K562 (cell line): Measurements from ENCODE around the gene GAPDH. TPM values are rescaled to one million over a fixed set of nuclear protein-coding genes. Genes with fewer than 3 reads are reported as not detected.

Experiments
- ATAC-seq: fragments of 200-7000 bp; cut with Tn5 transposase; 3 replicates; pipeline ENCODE4 v1.9.1; 2020; ENCODE audit warnings: moderate library complexity
- BruUV-seq: library from RNA; stranded (reverse); fragments of 400-500 nt; replicated peaks from 2 replicates; lab custom pipeline; 2021; lab: Mats Ljungman, UMichigan
- CTCF ChIA-PET: fragments of 300-600 bp; formaldehyde crosslinking; extraction: SDS; loops from one replicate; lab custom pipeline; 2021; ENCODE audit warnings: low intra/inter-chr PET ratio; lab: Yijun Ruan, JAX
- POLR2A ChIA-PET: fragments of 300-600, 350-650 bp; sonication (Branson Sonifier 250); formaldehyde crosslinking; extraction: SDS; loops from one replicate; lab custom pipeline; 2021; ENCODE audit warnings: antibody characterized with exemption, inconsistent platforms; lab: Yijun Ruan, JAX
- DNase-seq, 4 experiments: peaks; one replicate each; pipeline versions ENCODE4 v3.0.0 to v3.0.0-alpha.2; 2011 to 2018; ENCODE audit warnings: low spot score in 3 of 4, mixed read lengths in 3 of 4; ENCODE audit errors: extremely low read depth in 1 of 4
- FAIRE-seq: peaks from 2 replicates; lab custom pipeline; 2011; peaks lifted over from hg19 to GRCh38; lab: Jason Lieb, UNC
- H2AFZ ChIP-seq: 2 replicates; pipeline ENCODE4 v1.6.0; 2011; ENCODE audit warnings: low read depth, low read length, control low read depth, inconsistent platforms
- H3K27ac ChIP-seq: fragments of 200-600 bp; 3 replicates; pipeline ENCODE4 v1.8.0; 2011; ENCODE audit warnings: low read depth, mild to moderate bottlenecking, control low read depth, inconsistent platforms, low read length, moderate library complexity, mixed read lengths; ENCODE audit errors: extremely low read depth
- H3K27me3 ChIP-seq, 2 experiments: fragments of 300-600 bp in 1 of 2; 2 replicates in 1 of 2; 3 replicates in 1 of 2; pipeline versions ENCODE4 v1.6.0 to v1.8.0; 2011; ENCODE audit warnings: inconsistent platforms in 2 of 2, low read length in 2 of 2, mild to moderate bottlenecking in 1 of 2, mixed read lengths in 1 of 2, moderate library complexity in 1 of 2; ENCODE audit not compliant: control insufficient read depth in 2 of 2, insufficient read depth in 2 of 2
- H3K36me3 ChIP-seq: fragments of 300-600 bp; 3 replicates; pipeline ENCODE4 v1.8.0; 2011; ENCODE audit warnings: mild to moderate bottlenecking, low read length, inconsistent platforms; ENCODE audit not compliant: control insufficient read depth, insufficient read depth
- H3K4me1 ChIP-seq, 2 experiments: fragments of 200-600 bp in 1 of 2; replicated peaks in 1 of 2; 2 replicates in 1 of 2; 3 replicates in 1 of 2; pipeline versions ENCODE4 v1.5.1 to v1.8.0; 2011; ENCODE audit warnings: inconsistent platforms in 2 of 2, low read length in 2 of 2, mild to moderate bottlenecking in 1 of 2, mixed read lengths in 1 of 2, moderate library complexity in 1 of 2; ENCODE audit not compliant: control insufficient read depth in 2 of 2, insufficient read depth in 2 of 2
- H3K4me2 ChIP-seq: 2 replicates; pipeline ENCODE4 v1.6.1; 2011; ENCODE audit warnings: low read length, control low read depth, inconsistent platforms, mixed read lengths; ENCODE audit not compliant: insufficient read depth
- H3K4me3 ChIP-seq: fragments of 200-600 bp; sonication (generic), shearing (Covaris generic); 2 replicates; pipeline ENCODE4 v1.5.1; 2016; ENCODE audit warnings: control low read depth, inconsistent platforms
- H3K79me2 ChIP-seq: fragments of 200-600 bp; 3 replicates; pipeline ENCODE4 v1.8.0; 2011; ENCODE audit warnings: low read length, inconsistent platforms; ENCODE audit not compliant: control insufficient read depth, insufficient read depth
- H3K9ac ChIP-seq, 2 experiments: 2 replicates each; pipeline versions ENCODE4 v1.6.0 to v1.6.1; 2011; ENCODE audit warnings: low read depth in 2 of 2, low read length in 2 of 2, control low read depth in 1 of 2, inconsistent platforms in 1 of 2, mild to moderate bottlenecking in 1 of 2, mixed read lengths in 1 of 2; ENCODE audit not compliant: insufficient read depth in 1 of 2
- H3K9me1 ChIP-seq: one replicate; pipeline ENCODE4 v1.6.0; 2011; ENCODE audit warnings: inconsistent platforms, mild to moderate bottlenecking, low read length, moderate library complexity; ENCODE audit not compliant: control insufficient read depth, insufficient read depth
- H3K9me3 ChIP-seq: replicated peaks from 2 replicates; pipeline ENCODE4 v1.5.1; 2011; ENCODE audit warnings: low read depth, low read length, inconsistent platforms; ENCODE audit not compliant: control insufficient read depth, insufficient read depth
- H4K20me1 ChIP-seq: replicated peaks from 2 replicates; pipeline ENCODE4 v1.6.1; 2011; ENCODE audit warnings: low read length, inconsistent platforms, mixed read lengths; ENCODE audit not compliant: control insufficient read depth, insufficient read depth
- ARID1B ChIP-seq: fragments of 450-650 bp; IDR thresholded peaks from 2 replicates; pipeline ENCODE4 v1.6.1; 2016; ENCODE audit warnings: antibody characterized with exemption, mild to moderate bottlenecking, inconsistent platforms
- CBFA2T2 ChIP-seq: fragments of 450-650 bp; conservative IDR thresholded peaks from 2 replicates; pipeline ENCODE4 v1.6.1; 2017; ENCODE audit warnings: mild to moderate bottlenecking
- CHD4 ChIP-seq: fragments of 200-600 bp; sonication (generic); IDR thresholded peaks from 3 replicates; pipeline ENCODE4 v1.6.1; 2012; ENCODE audit warnings: low read depth, mild to moderate bottlenecking, mixed read lengths, low read length, inconsistent platforms; ENCODE audit not compliant: insufficient read depth, insufficient replicate concordance, poor library complexity, severe bottlenecking
- DEAF1 ChIP-seq: fragments of 450-650 bp; formaldehyde crosslinking; IDR thresholded peaks from 2 replicates; pipeline ENCODE4 v1.4.0; 2020; ENCODE audit warnings: mild to moderate bottlenecking, moderate library complexity
- FOXA3 ChIP-seq, 2 experiments: fragments of 450-650 bp in 1 of 2; sonication (generic) in 1 of 2; formaldehyde crosslinking; IDR thresholded peaks in 1 of 2; conservative IDR thresholded peaks in 1 of 2; 2 replicates each; pipeline versions ENCODE4 v1.4.0 to v1.8.0; 2020 to 2022; ENCODE audit warnings: mild to moderate bottlenecking in 2 of 2, missing genetic modification reagents in 1 of 2
- GTF2F1 ChIP-seq: IDR thresholded peaks from 2 replicates; pipeline ENCODE4 v1.6.1; 2011; ENCODE audit warnings: low read depth, low read length, improper control_type of control experiment
- IRF1 ChIP-seq: sonication (generic); formaldehyde crosslinking; IDR thresholded peaks from 2 replicates; pipeline ENCODE4 v1.8.0; 2022; ENCODE audit warnings: missing genetic modification reagents, mild to moderate bottlenecking, borderline replicate concordance
- JUND ChIP-seq, 2 experiments: IDR thresholded peaks; 2 replicates in 1 of 2; 3 replicates in 1 of 2; pipeline ENCODE4 v1.6.1; 2011; ENCODE audit warnings: borderline replicate concordance in 2 of 2, low read depth in 2 of 2, low read length in 2 of 2, improper control_type of control experiment in 1 of 2, missing biosample characterization in 1 of 2, missing genetic modification characterization in 1 of 2, missing genetic modification reagents in 1 of 2
- NFRKB ChIP-seq: fragments of 450-650 bp; IDR thresholded peaks from 2 replicates; pipeline ENCODE4 v1.6.1; 2016; ENCODE audit warnings: low read depth
- PHTF2 ChIP-seq: fragments of 250-450 bp; sonication (Bioruptor Pico); IDR thresholded peaks from 2 replicates; pipeline ENCODE4 v1.5.0; 2021; ENCODE audit warnings: mild to moderate bottlenecking
- PRPF4 ChIP-seq: fragments of 200-400 bp; formaldehyde crosslinking; IDR thresholded peaks from one replicate; pipeline ENCODE4 v1.6.1; 2017; ENCODE audit warnings: low read length, low read depth, mild to moderate bottlenecking; ENCODE audit not compliant: insufficient read depth, poor library complexity, severe bottlenecking
- SAFB ChIP-seq: fragments of 200-400 bp; formaldehyde crosslinking; IDR thresholded peaks from 2 replicates; pipeline ENCODE4 v1.6.1; 2017; ENCODE audit warnings: low read depth, low read length, borderline replicate concordance
- ZFP36 ChIP-seq: fragments of 150-350 bp; IDR thresholded peaks from 2 replicates; pipeline ENCODE4 v1.6.1; 2018; ENCODE audit warnings: low read length, low read depth; ENCODE audit not compliant: partially characterized antibody
- ZHX1 ChIP-seq: fragments of 150-350 bp; conservative IDR thresholded peaks from 2 replicates; pipeline ENCODE4 v1.6.1; 2014; ENCODE audit warnings: low read length
- ZNF695 ChIP-seq: fragments of 450-650 bp; formaldehyde crosslinking; IDR thresholded peaks from 2 replicates; pipeline ENCODE4 v1.4.0; 2020; ENCODE audit warnings: mild to moderate bottlenecking, moderate library complexity
- WGBS: fragments of 100-300 bp; shearing (Covaris generic); methylation state at CpG from one replicate; pipeline ENCODE4 v1.1.6; 2016; ENCODE audit warnings: low coverage, mixed read lengths; ENCODE audit not compliant: insufficient coverage; ENCODE audit errors: missing lambda C conversion rate; 5-methylcytosine and 5-hydroxymethylcytosine counted together
- in situ Hi-C: fragments of 300-500 bp; cut with MboI; formaldehyde crosslinking; loops from 4 replicates; pipeline ENCODE4 v1.15.0; 2018; ENCODE audit warnings: inconsistent platforms, mixed read lengths
- intact Hi-C: fragments of 100-400 bp; cut with micrococcal nuclease; formaldehyde crosslinking; loops from 2 replicates; pipeline ENCODE4 v1.14.2; 2022
- polyA plus RNA-seq, 8 experiments: library from polyadenylated mRNA; depleted of rRNA in 4 of 8; stranded (reverse) in 5 of 8; unstranded in 3 of 8; fragments of >200 nt; fragmentation: Nextera tagmentation in 2 of 8; fragmentation: Illumina TruSeq in 1 of 8; extraction: Ambion mirVana in 2 of 8; extraction: Trizol in 1 of 8; gene quantifications; 2 replicates each; pipeline versions ENCODE4 v1.2.1 to v1.2.3, GENCODE V29; 2011 to 2014; ENCODE audit warnings: inconsistent platforms in 1 of 8, missing spikeins in 1 of 8
- total RNA-seq, 7 experiments: library from RNA; depleted of rRNA in 6 of 7; stranded (reverse); fragments of >200 nt in 6 of 7; fragmentation: Illumina TruSeq in 2 of 7; extraction: Trizol in 2 of 7; gene quantifications; 2 replicates each; pipeline versions ENCODE4 v1.2.1 to v1.2.3, GENCODE V29; 2011 to 2021; ENCODE audit warnings: low replicate concordance in 1 of 7

GAPDH gene
- total and polyA plus RNA-seq, 9 of the 15 experiments (the other 6 are each of a cell fraction or from before 2014, with no cell fraction given), result 2,206 to 6,793 (median 4,217) TPM

GRCh38 chr12:6551496-6552139 is 17.3 kb downstream of the GAPDH start:
- H3K9me3 ChIP-seq, result no peaks in the 10 kb centered on the region
- no peak overlapping the region for H3K27ac ChIP-seq
- POLR2A ChIA-PET, result interaction anchor here (0.7 to 1.9 kb wide), 6 partner anchors 12 to 1085 kb away, joined by 3 to 9 read pairs (median 4); partner anchors contain the start of genes GAPDH and NOP2
- CTCF ChIA-PET, result no interaction called here
- H3K9ac ChIP-seq, result no peak overlapping the region
- no TSS peak for BruUV-seq
- no peak for ATAC-seq
- no peaks in the 10 kb centered on the region for H4K20me1 ChIP-seq
- intact Hi-C loops (loop anchor here (5.0 to 10.0 kb wide), 2 partner anchors 136 to 273 kb away; partner anchors contain the start of genes GPR162, P3H3 and ZNF384), in situ Hi-C loops (no loop called here)
- H3K27me3 ChIP-seq, result no peaks in the 10 kb centered on the region
- H2AFZ ChIP-seq, result no peak overlapping the region
- H3K4me1 ChIP-seq, result peaks cover 17 to 54% of the 10 kb centered on the region in 2 experiments; a peak in 4 of 5 replicates
- no peak overlapping the region for H3K4me2 ChIP-seq
- H3K9me1 ChIP-seq, result no peaks in the 10 kb centered on the region
- FAIRE-seq, result no peak
- no peaks in the 10 kb centered on the region for H3K79me2 ChIP-seq
- H3K36me3 ChIP-seq, result peaks cover 3% of the 10 kb centered on the region; the same call in 1 of the 3 replicates
- WGBS, result 67% methylated on average over 10 of the region's 11 CpGs
- DNase-seq, result no peak
- no peak overlapping the region for H3K4me3 ChIP-seq
- no peak for TF ChIP-seq DEAF1
- TF ChIP-seq CHD4, result no peak
- TF ChIP-seq ZHX1, result no peak
- TF ChIP-seq ZNF695 (CRISPR knock-in tag), result no peak
- TF ChIP-seq NFRKB, result no peak
- no peak for TF ChIP-seq FOXA3 (CRISPR knock-in tag; conservative IDR thresholded peaks at IDR 0.05 in 1 of 2, IDR thresholded peaks at IDR 0.05 in 1 of 2)
- no peak for TF ChIP-seq PHTF2 (CRISPR knock-in tag)
- no peak for TF ChIP-seq CBFA2T2
- no peak for TF ChIP-seq SAFB
- TF ChIP-seq ARID1B, result no peak
- TF ChIP-seq ZFP36, result no peak
- TF ChIP-seq GTF2F1, result no peak
- no peak for TF ChIP-seq JUND (IDR thresholded peaks at IDR 0.05; ENCODE audit: borderline replicate concordance, low read depth, low read length)
- TF ChIP-seq JUND (tag; IDR thresholded peaks at IDR 0.05; ENCODE audit: borderline replicate concordance, low read depth, low read length), result no peak
- TF ChIP-seq PRPF4, result no peak
- TF ChIP-seq IRF1 (CRISPR knock-in tag), result no peak
